HG03442 (cell line): ENCODE data around the gene ANKRD12.
A peak's percentile ranks its signal among the peaks of the same experiment; 100 is the strongest.

Experiments
- ATAC-seq: cut with Tn5 transposase; IDR thresholded peaks from one replicate; pipeline ENCODE4 v1.9.1; 2021; ENCODE audit warnings: mild to moderate bottlenecking, moderate library complexity; ENCODE audit not compliant: unreplicated experiment

ANKRD12 gene

GRCh38 chr18:9181275-9181674 is 44.7 kb downstream of the ANKRD12 start:
- ATAC-seq = no peak

GRCh38 chr18:9182852-9183399 is 46.3 kb downstream of the ANKRD12 start:
- ATAC-seq = no peak

GRCh38 chr18:9184998-9185613 is 48.5 kb downstream of the ANKRD12 start:
- no peak for ATAC-seq

GRCh38 chr18:9188359-9189231 is 52.0 kb downstream of the ANKRD12 start:
- no peak for ATAC-seq

GRCh38 chr18:9189491-9189890 is 52.9 kb downstream of the ANKRD12 start:
- no peak for ATAC-seq

- ATAC-seq = no peak
Measured at GRCh38 chr18:9191658-9192256, 55.2 kb downstream of the ANKRD12 start.

- no peak for ATAC-seq
Measured at GRCh38 chr18:9193031-9193430, 56.5 kb downstream of the ANKRD12 start.

- ATAC-seq = no peak
Measured at GRCh38 chr18:9196568-9196967, 60.0 kb downstream of the ANKRD12 start.

GRCh38 chr18:9199681-9200080 is 63.1 kb downstream of the ANKRD12 start:
- no peak for ATAC-seq

- ATAC-seq = no peak
Measured at GRCh38 chr18:9201224-9201623, 64.6 kb downstream of the ANKRD12 start.

GRCh38 chr18:9204659-9205058 is 68.1 kb downstream of the ANKRD12 start:
- ATAC-seq = no peak

- no peak for ATAC-seq
Measured at GRCh38 chr18:9206421-9206820, 69.8 kb downstream of the ANKRD12 start.

GRCh38 chr18:9209279-9209678 is 72.7 kb downstream of the ANKRD12 start:
- ATAC-seq = no peak

- ATAC-seq = peak; percentile 52
Measured at GRCh38 chr18:9210966-9211365, 74.4 kb downstream of the ANKRD12 start.

GRCh38 chr18:9211955-9212354 is 75.4 kb downstream of the ANKRD12 start:
- no peak for ATAC-seq

- ATAC-seq = no peak
Measured at GRCh38 chr18:9215221-9215933, 78.8 kb downstream of the ANKRD12 start.

- no peak for ATAC-seq
Measured at GRCh38 chr18:9216459-9216858, 79.9 kb downstream of the ANKRD12 start.

- ATAC-seq = no peak
Measured at GRCh38 chr18:9217743-9218451, 81.3 kb downstream of the ANKRD12 start.

GRCh38 chr18:9221040-9221439 is 84.5 kb downstream of the ANKRD12 start:
- ATAC-seq = no peak

- ATAC-seq = no peak
Measured at GRCh38 chr18:9221661-9222060, 85.1 kb downstream of the ANKRD12 start.
